ENCODE results near the gene SLC6A2. TPM values are rescaled to one million over a fixed set of nuclear protein-coding genes. Genes with fewer than 3 reads are reported as not detected.

Gene SLC6A2
- total RNA-seq, 1 donor from 2014 or later: not detected

DNA sequence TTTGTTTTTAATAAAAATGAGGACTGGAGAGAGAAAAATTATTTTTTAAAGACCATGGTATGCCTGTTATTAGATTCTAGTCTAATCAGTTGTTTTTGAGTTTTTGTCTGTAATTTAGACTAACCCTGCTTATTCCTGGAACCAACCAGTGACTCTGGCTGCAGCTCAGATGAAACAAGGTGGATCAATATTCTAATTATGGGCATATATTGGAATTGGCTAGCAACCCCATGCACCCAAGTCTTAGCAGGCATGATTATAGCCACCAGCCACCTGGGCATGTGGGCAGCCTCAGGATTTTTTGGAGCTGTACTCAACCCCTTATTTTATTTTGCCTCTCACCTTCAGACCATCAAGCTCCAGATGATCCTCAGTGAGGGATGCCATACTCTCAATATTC, 21.6 kb upstream of the SLC6A2 start:
- Mint-ChIP-seq H3K9me3 (no peaks in the 10 kb centered on the region), H3K4me3 (ENCODE audit: low read depth) (no peak overlapping the region), H3K4me1 (ENCODE audit: low read depth) (no peaks in the 10 kb centered on the region), H3K27me3 (ENCODE audit: low read depth) (peaks cover 3% of the 10 kb centered on the region), H3K36me3 (ENCODE audit: low read depth) (no peaks in the 10 kb centered on the region), H3K27ac (no peak overlapping the region)
- DNase-seq (ENCODE audit: low spot score): no peak
- intact Hi-C loops (cut with micrococcal nuclease): no loop called here

- Mint-ChIP-seq H3K9me3 (no peaks in the 10 kb centered on the region), H3K4me3 (ENCODE audit: low read depth) (no peak overlapping the region), H3K4me1 (ENCODE audit: low read depth) (no peaks in the 10 kb centered on the region), H3K27me3 (ENCODE audit: low read depth) (no peaks in the 10 kb centered on the region), H3K27ac (no peak overlapping the region), H3K36me3 (ENCODE audit: low read depth) (no peaks in the 10 kb centered on the region)
- no peak for DNase-seq (ENCODE audit: low spot score)
- intact Hi-C loops (cut with micrococcal nuclease): no loop called here
Measured at GRCh38 chr16:55638256-55638655, 17.5 kb upstream of the SLC6A2 start.

- Mint-ChIP-seq H3K9me3 (no peaks in the 10 kb centered on the region), H3K27ac (no peak overlapping the region), H3K36me3 (ENCODE audit: low read depth) (no peaks in the 10 kb centered on the region), H3K4me3 (ENCODE audit: low read depth) (no peak overlapping the region), H3K4me1 (ENCODE audit: low read depth) (no peaks in the 10 kb centered on the region), H3K27me3 (ENCODE audit: low read depth) (no peaks in the 10 kb centered on the region)
- DNase-seq (ENCODE audit: low spot score): no peak
- intact Hi-C loops (cut with micrococcal nuclease): no loop called here
Measured at GRCh38 chr16:55640701-55641327, 15.0 kb upstream of the SLC6A2 start.

- Mint-ChIP-seq H3K4me1 (ENCODE audit: low read depth) (no peaks in the 10 kb centered on the region), H3K27ac (no peak overlapping the region), H3K27me3 (ENCODE audit: low read depth) (no peaks in the 10 kb centered on the region), H3K36me3 (ENCODE audit: low read depth) (no peaks in the 10 kb centered on the region), H3K9me3 (no peaks in the 10 kb centered on the region), H3K4me3 (ENCODE audit: low read depth) (no peak overlapping the region)
- intact Hi-C loops (cut with micrococcal nuclease): no loop called here
- no peak for DNase-seq (ENCODE audit: low spot score)
Measured at GRCh38 chr16:55641430-55642056, 14.2 kb upstream of the SLC6A2 start.

DNA sequence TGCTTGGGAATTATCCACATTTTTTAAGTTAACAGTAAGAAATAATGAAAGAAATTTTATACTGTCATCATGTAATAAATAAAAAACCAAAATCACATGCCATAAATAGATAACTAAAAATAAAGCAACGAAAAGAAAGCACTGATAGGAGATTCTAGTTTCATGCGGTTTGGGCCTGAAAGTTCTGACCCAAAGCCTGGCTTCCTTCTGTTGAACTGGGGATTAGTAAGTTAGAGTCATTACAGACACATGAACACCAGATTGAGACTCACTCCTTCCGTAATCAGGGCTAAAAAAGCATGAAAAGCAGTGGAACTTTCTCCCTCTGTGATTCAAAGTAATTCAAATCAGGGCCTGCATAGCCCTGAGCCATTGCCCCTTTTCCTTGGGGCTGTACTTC, 13.2 kb upstream of the SLC6A2 start:
- no peaks in the 10 kb centered on the region for H3K9me3 Mint-ChIP-seq
- no peaks in the 10 kb centered on the region for H3K36me3 Mint-ChIP-seq (ENCODE audit: low read depth)
- no peaks in the 10 kb centered on the region for H3K4me1 Mint-ChIP-seq (ENCODE audit: low read depth)
- intact Hi-C loops (cut with micrococcal nuclease): no loop called here
- H3K27ac Mint-ChIP-seq: no peak overlapping the region
- H3K4me3 Mint-ChIP-seq (ENCODE audit: low read depth): no peak overlapping the region
- no peak for DNase-seq (ENCODE audit: low spot score)
- H3K27me3 Mint-ChIP-seq (ENCODE audit: low read depth): no peaks in the 10 kb centered on the region

DNA sequence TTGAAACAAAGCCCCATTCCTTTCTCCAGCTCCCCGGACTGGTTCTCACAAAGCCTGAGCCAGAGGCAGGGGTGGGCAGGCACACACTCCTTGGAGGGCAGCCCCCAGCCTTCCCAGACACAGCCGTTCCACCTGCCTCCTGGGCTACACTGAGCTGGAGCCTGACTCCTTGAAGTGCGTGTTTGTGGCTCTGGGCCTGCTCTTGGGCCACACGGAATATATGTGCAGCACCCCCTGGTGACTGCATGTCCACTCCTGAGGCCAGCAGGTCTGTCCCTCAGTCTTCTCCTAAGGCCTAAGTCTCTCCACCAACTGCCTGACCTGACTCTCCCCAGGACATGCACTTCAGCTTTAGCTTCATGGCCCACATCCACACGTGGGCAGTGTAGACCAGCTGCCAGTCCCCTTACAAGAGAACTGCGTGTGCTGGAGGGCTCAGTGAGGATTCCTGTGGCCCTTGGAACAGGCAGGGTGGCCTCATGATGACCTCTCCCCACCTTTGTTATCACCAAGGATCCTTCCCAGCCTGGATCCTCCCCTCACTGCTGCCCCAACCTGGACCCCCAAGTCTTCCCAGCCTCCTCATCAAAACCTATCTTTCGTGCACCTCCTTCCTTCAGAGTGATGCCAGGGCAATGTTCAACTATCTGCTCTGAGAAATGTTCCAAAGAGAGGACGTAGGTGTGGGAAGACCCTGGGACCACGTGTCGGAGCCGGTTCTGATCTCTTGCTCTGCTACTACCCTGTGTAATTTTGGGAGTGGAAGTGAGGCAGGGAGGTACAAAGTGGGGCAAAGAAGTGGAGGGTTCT, 12.4 kb upstream of the SLC6A2 start:
- H3K4me1 Mint-ChIP-seq (ENCODE audit: low read depth): no peaks in the 10 kb centered on the region
- H3K27ac Mint-ChIP-seq: no peak overlapping the region
- DNase-seq (ENCODE audit: low spot score): no peak
- H3K9me3 Mint-ChIP-seq: no peaks in the 10 kb centered on the region
- H3K36me3 Mint-ChIP-seq (ENCODE audit: low read depth): no peaks in the 10 kb centered on the region
- H3K4me3 Mint-ChIP-seq (ENCODE audit: low read depth): no peak overlapping the region
- intact Hi-C loops (cut with micrococcal nuclease): no loop called here
- H3K27me3 Mint-ChIP-seq (ENCODE audit: low read depth): no peaks in the 10 kb centered on the region

DNA sequence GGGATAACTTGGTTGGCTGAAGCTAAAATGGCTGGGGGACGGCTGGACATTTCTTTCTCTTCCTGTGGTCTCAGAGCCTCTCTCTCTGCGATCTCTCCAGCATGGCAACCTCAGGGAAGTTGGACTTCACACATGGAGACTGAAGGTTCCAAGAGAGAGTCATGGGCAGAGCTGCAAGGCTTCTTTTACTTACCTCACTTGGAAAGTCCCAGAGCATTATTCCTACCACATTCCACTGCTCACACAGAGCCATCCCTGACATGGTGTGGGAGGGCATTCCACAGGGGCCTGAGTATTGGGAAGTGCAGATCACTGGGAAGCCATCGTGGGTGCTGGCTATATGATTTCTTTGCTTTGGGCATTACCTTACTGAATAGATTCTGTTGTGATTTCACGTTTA, 9.8 kb upstream of the SLC6A2 start:
- H3K27ac Mint-ChIP-seq: no peak overlapping the region
- no peak overlapping the region for H3K4me3 Mint-ChIP-seq (ENCODE audit: low read depth)
- DNase-seq (ENCODE audit: low spot score): no peak
- no peaks in the 10 kb centered on the region for H3K36me3 Mint-ChIP-seq (ENCODE audit: low read depth)
- H3K9me3 Mint-ChIP-seq: no peaks in the 10 kb centered on the region
- peaks cover 6% of the 10 kb centered on the region for H3K27me3 Mint-ChIP-seq (ENCODE audit: low read depth)
- no peaks in the 10 kb centered on the region for H3K4me1 Mint-ChIP-seq (ENCODE audit: low read depth)
- intact Hi-C loops (cut with micrococcal nuclease): no loop called here

DNA sequence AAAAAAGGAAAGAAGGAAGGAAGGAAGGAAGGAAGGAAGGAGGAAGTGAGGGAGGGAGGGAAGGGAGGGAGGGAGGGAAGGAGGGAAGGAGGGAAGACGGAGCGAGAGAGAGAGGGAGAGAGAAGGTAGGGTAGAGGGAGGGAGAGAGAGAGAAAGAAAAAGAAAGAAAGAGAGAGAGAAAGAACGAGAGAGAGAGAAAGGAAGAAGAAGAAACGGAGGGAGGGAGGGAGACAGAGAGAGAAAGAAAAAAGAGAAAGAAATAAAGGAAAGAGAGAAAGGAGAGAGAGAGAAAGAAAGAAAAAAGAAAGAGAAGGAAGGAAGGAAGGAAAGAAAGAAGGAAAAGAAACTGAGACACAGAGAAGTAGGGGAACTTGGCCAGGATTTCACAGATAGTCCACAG, 8.4 kb upstream of the SLC6A2 start:
- Mint-ChIP-seq H3K36me3 (ENCODE audit: low read depth) (no peaks in the 10 kb centered on the region), H3K4me3 (ENCODE audit: low read depth) (no peak overlapping the region), H3K9me3 (no peaks in the 10 kb centered on the region), H3K27ac (no peak overlapping the region), H3K4me1 (ENCODE audit: low read depth) (no peaks in the 10 kb centered on the region), H3K27me3 (ENCODE audit: low read depth) (peaks cover 6% of the 10 kb centered on the region)
- no peak for DNase-seq (ENCODE audit: low spot score)
- intact Hi-C loops (cut with micrococcal nuclease): no loop called here

DNA sequence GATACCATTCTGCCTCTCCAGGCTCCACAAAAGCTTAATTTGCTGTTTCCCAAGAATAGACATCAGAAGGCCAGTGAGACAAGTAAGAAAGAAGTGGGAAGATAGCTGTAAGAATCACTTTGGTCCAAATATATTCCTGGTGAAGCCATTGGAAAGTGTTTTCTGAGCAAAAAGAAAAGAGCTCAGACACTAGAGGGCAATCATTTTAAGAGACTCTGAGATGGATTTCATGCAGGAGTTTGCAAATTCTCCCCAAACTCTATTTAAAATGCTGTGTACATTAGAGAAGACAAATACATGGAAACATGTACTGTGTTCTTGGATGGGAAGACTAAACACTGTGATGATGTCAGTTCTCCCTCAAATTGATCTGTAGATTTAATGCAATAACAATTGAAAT, 8.0 kb upstream of the SLC6A2 start:
- Mint-ChIP-seq H3K36me3 (ENCODE audit: low read depth) (no peaks in the 10 kb centered on the region), H3K4me3 (ENCODE audit: low read depth) (no peak overlapping the region), H3K9me3 (no peaks in the 10 kb centered on the region), H3K27me3 (ENCODE audit: low read depth) (peaks cover 6% of the 10 kb centered on the region), H3K27ac (no peak overlapping the region), H3K4me1 (ENCODE audit: low read depth) (no peaks in the 10 kb centered on the region)
- intact Hi-C loops (cut with micrococcal nuclease): no loop called here
- no peak for DNase-seq (ENCODE audit: low spot score)

DNA sequence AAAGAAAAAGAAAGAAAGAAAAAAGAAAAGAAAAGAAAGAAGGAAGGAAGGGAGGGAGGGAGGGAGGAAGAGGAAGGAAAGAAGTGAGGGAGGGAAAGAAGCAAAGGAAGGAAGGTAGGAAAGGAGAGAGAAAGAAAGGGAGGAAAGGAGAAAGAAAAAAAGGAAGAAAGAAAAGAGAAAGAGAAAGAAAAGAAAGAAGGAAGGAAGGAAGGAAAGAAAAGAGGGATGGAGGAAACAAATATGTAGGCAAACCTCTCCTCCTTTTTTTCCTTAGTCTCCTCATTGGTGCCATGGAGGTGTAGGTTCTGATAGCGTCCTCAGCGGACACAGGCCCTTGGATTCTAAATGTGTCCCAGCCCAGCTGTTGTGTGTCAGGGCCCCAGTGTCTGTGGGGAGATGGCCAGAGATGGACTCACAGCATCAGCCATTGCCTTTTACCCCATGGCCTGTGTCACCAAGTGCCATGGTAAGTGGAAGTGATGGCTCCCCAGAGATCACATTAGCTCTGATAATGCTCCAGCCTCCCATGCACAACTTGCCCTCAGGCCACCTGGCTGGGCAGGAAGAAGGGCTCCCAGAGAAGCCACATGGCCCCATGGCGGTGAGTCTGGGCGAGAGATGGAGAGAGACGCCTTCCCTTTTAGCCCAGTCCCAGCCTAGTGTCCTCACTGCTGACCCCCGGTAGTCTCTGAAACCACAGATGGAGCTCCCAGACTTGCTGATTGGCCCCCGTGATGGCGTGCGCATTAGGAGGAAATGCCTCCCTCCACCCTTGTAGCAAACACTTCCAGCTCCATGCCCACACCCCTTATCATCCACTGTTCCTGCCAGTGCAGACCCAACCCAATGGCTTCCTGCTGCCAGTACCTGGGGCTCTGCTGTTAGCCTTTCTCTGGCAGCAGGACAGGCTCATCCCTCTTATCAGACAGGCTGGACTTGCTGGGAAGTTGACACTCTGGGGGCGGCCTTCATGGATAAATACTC, 3.7 kb upstream of the SLC6A2 start:
- H3K4me1 Mint-ChIP-seq (ENCODE audit: low read depth): no peaks in the 10 kb centered on the region
- peaks cover 13% of the 10 kb centered on the region for H3K27me3 Mint-ChIP-seq (ENCODE audit: low read depth)
- H3K27ac Mint-ChIP-seq: no peak overlapping the region
- no peak for DNase-seq (ENCODE audit: low spot score)
- no peaks in the 10 kb centered on the region for H3K9me3 Mint-ChIP-seq
- intact Hi-C loops (cut with micrococcal nuclease): no loop called here
- H3K4me3 Mint-ChIP-seq (ENCODE audit: low read depth): no peak overlapping the region
- H3K36me3 Mint-ChIP-seq (ENCODE audit: low read depth): no peaks in the 10 kb centered on the region

DNA sequence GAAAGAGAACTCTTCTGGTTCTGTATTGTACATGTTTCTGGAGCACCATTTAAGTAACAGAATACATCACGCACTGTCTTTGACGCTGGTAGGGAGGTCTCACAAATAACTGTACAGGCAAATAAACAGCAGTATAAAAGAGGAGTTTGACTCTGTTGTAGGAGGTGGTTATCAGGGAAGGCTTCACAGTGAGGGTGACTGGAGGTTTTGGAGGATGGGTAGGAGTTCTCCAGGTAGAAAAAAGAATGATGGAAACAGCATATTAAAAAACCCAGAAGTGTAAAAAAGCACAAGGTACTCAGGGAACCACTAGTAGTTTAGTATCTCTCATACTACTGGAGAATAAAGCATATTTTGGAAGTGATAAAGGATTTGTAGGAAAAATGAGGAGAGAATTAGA, 2.7 kb upstream of the SLC6A2 start:
- DNase-seq (ENCODE audit: low spot score): no peak
- Mint-ChIP-seq H3K4me1 (ENCODE audit: low read depth) (no peaks in the 10 kb centered on the region), H3K4me3 (ENCODE audit: low read depth) (no peak overlapping the region), H3K9me3 (no peaks in the 10 kb centered on the region), H3K36me3 (ENCODE audit: low read depth) (no peaks in the 10 kb centered on the region), H3K27ac (no peak overlapping the region), H3K27me3 (ENCODE audit: low read depth) (peaks cover 14% of the 10 kb centered on the region)
- intact Hi-C loops (cut with micrococcal nuclease): no loop called here

GRCh38 chr16:55655381-55655896, 349 bp upstream of the SLC6A2 start:
- Mint-ChIP-seq H3K9me3 (no peaks in the 10 kb centered on the region), H3K27me3 (ENCODE audit: low read depth) (peaks cover 11% of the 10 kb centered on the region), H3K36me3 (ENCODE audit: low read depth) (no peaks in the 10 kb centered on the region), H3K27ac (no peak overlapping the region), H3K4me3 (ENCODE audit: low read depth) (no peak overlapping the region), H3K4me1 (ENCODE audit: low read depth) (no peaks in the 10 kb centered on the region)
- DNase-seq (ENCODE audit: low spot score): no peak
- intact Hi-C loops (cut with micrococcal nuclease): no loop called here
